Calu3 (cell line): ENCODE measurements around the gene ABCB6. TPM values are rescaled to one million over a fixed set of nuclear protein-coding genes. Genes with fewer than 3 reads are reported as not detected.

Source experiments
- BruUV-seq: library from RNA; stranded (reverse); fragments of 400-500 nt; replicated peaks from 2 replicates; lab custom pipeline; 2021; lab: Mats Ljungman, UMichigan
- CTCF ChIA-PET: fragments of 300-600 bp; sonication (Branson Sonifier 250); formaldehyde crosslinking; loops from one replicate; lab custom pipeline; 2022; ENCODE audit warnings: antibody characterized with exemption; lab: Charles Lee
- DNase-seq: peaks from one replicate; pipeline ENCODE4 v3.0.0; 2022
- H3K27ac Mint-ChIP-seq: one replicate; pipeline ENCODE4 v1.8.0; 2022; ENCODE audit warnings: mixed read lengths; ENCODE audit not compliant: unreplicated experiment
- H3K27me3 Mint-ChIP-seq: one replicate; pipeline ENCODE4 v1.8.0; 2022; ENCODE audit warnings: mixed read lengths; ENCODE audit not compliant: unreplicated experiment
- H3K36me3 Mint-ChIP-seq: one replicate; pipeline ENCODE4 v1.8.0; 2022; ENCODE audit warnings: mild to moderate bottlenecking, moderate library complexity, mixed read lengths; ENCODE audit not compliant: insufficient read depth, unreplicated experiment
- H3K4me1 Mint-ChIP-seq: one replicate; pipeline ENCODE4 v1.8.0; 2022; ENCODE audit warnings: mild to moderate bottlenecking, low read depth, mixed read lengths; ENCODE audit not compliant: unreplicated experiment
- H3K4me3 Mint-ChIP-seq: one replicate; pipeline ENCODE4 v1.8.0; 2022; ENCODE audit warnings: mild to moderate bottlenecking, low read depth, moderate library complexity, mixed read lengths; ENCODE audit not compliant: unreplicated experiment
- H3K9me3 Mint-ChIP-seq: one replicate; pipeline ENCODE4 v1.8.0; 2022; ENCODE audit warnings: low read depth, mixed read lengths; ENCODE audit not compliant: unreplicated experiment
- CTCF ChIP-seq: fragments of 200-600 bp; IDR thresholded peaks from one replicate; pipeline ENCODE4 v1.8.0; 2022; ENCODE audit warnings: antibody characterized with exemption; ENCODE audit not compliant: unreplicated experiment
- intact Hi-C: fragments of 100-400 bp; cut with micrococcal nuclease; formaldehyde crosslinking; loops from one replicate; pipeline ENCODE4 v1.10.0; 2022; ENCODE audit not compliant: unreplicated experiment
- total RNA-seq: library from RNA; stranded (reverse); gene quantifications from 2 replicates; pipeline ENCODE4 v1.2.3, GENCODE V29; 2022

The ABCB6 gene
- total RNA-seq, 1 experiment from 2014 or later, result 12.1 TPM

- no peak for TF ChIP-seq CTCF
- Mint-ChIP-seq H3K4me1 (no peaks in the 10 kb centered on the region), H3K27ac (no peak overlapping the region), H3K4me3 (no peak overlapping the region), H3K27me3 (no peaks in the 10 kb centered on the region), H3K36me3 (peaks cover 52% of the 10 kb centered on the region), H3K9me3 (no peaks in the 10 kb centered on the region)
- BruUV-seq, result no TSS peak
- intact Hi-C loops, result no loop called here
- CTCF ChIA-PET, result interaction anchor here (0.5 kb wide), 1 partner anchor 49 kb away, joined by 4 read pairs; no protein-coding TSS in a partner anchor
- no peak for DNase-seq
These were observed 5.3 kb upstream of the ABCB6 start for GRCh38 chr2:219223831-219224610.

GRCh38 chr2:219221957-219222518, 3.3 kb upstream of the ABCB6 start:
- Mint-ChIP-seq H3K9me3 (no peaks in the 10 kb centered on the region), H3K36me3 (peaks cover 63% of the 10 kb centered on the region), H3K4me1 (peaks cover 11% of the 10 kb centered on the region), H3K27ac (no peak overlapping the region), H3K27me3 (no peaks in the 10 kb centered on the region), H3K4me3 (no peak overlapping the region)
- DNase-seq, result no peak
- CTCF ChIA-PET, result interaction anchor here (1.1 kb wide), 1 partner anchor 23 kb away, joined by 3 read pairs; the partner anchor contains the start of genes GLB1L and STK16
- BruUV-seq, result no TSS peak
- TF ChIP-seq CTCF, result no peak
- intact Hi-C loops, result no loop called here

- intact Hi-C loops, result no loop called here
These were observed 2.1 kb upstream of the ABCB6 start for GRCh38 chr2:219220652-219221402.

More at GRCh38 chr2:219220652-219221402, 2.1 kb upstream of the ABCB6 start:
- no peaks in the 10 kb centered on the region for H3K9me3 Mint-ChIP-seq
- no peak for DNase-seq
- H3K4me1 Mint-ChIP-seq, result peaks cover 18% of the 10 kb centered on the region
- BruUV-seq, result no TSS peak
- H3K4me3 Mint-ChIP-seq, result no peak overlapping the region
- H3K36me3 Mint-ChIP-seq, result peaks cover 66% of the 10 kb centered on the region
- no peak overlapping the region for H3K27ac Mint-ChIP-seq
- CTCF ChIA-PET, result interaction anchor here (0.6 kb wide), 2 partner anchors 116 to 202 kb away, joined by 3 to 4 read pairs; no protein-coding TSS in a partner anchor
- TF ChIP-seq CTCF, result no peak
- no peaks in the 10 kb centered on the region for H3K27me3 Mint-ChIP-seq
